Activated CD8-positive, alpha-beta memory T cell treated with anti-CD3 and anti-CD28 coated beads, Interleukin-2, amount 50 U/mL, for 4 hours (primary cell): ENCODE results near the gene CEP97.
A peak's percentile ranks its signal among the peaks of the same experiment; 100 is the strongest.
"Not testable (repeated sequence)": the region's sequence is repeated elsewhere in the genome, so short reads cannot be mapped to it uniquely, and the experiment has no call there.

Source experiments
- DNase-seq: peaks from one replicate; pipeline ENCODE4 v3.0.0-alpha.2; 2020

Gene CEP97, protein sequence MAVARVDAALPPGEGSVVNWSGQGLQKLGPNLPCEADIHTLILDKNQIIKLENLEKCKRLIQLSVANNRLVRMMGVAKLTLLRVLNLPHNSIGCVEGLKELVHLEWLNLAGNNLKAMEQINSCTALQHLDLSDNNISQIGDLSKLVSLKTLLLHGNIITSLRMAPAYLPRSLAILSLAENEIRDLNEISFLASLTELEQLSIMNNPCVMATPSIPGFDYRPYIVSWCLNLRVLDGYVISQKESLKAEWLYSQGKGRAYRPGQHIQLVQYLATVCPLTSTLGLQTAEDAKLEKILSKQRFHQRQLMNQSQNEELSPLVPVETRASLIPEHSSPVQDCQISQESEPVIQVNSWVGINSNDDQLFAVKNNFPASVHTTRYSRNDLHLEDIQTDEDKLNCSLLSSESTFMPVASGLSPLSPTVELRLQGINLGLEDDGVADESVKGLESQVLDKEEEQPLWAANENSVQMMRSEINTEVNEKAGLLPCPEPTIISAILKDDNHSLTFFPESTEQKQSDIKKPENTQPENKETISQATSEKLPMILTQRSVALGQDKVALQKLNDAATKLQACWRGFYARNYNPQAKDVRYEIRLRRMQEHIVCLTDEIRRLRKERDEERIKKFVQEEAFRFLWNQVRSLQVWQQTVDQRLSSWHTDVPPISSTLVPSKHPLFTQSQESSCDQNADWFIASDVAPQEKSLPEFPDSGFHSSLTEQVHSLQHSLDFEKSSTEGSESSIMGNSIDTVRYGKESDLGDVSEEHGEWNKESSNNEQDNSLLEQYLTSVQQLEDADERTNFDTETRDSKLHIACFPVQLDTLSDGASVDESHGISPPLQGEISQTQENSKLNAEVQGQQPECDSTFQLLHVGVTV

DNA sequence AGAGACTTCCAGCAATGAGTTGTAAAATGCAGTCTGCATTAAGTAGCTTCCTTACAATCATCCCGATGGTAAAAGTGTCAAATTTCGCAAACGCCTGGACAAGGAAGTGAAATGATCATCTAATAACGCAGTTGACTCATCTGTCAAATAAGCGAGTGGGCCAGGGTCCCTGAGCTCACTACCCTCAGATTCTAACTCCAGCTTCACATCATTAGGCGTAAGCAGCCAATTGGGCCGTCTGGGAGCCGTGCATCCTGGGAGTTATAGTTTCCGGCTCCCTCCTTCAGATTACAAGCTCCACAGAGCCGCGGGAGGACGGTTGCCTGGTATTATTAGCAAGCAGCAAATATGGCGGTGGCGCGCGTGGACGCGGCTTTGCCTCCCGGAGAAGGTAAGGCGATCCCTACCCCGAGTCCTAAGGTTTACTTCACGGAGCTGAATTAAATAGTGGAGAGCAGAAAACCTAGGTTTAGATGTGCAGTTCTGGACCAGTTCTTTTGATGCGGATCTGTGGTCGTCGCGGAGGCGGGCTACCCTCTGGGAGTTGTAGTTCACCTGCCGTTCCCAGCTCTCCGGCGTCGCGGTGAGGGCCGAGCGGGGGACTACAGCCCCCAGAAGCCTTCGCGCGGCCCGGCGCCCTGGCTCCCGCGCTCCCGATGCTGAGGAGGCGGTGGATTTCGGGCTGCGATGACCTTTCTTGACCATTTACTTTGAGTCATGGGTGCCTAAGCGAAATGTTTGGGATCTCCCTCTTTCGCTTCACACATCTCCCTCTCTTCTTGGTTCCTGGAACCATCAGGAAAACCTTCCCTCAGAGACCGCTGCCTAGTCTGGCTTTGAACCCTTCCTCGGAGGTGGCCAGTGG, at the start of gene CEP97:
TSS of gene CEP97 (plus strand) at position 286 of the 865 bp plus-strand sequence. CDS start at position 349, 63 bp downstream.
- DNase-seq: peak; percentile 83

DNA sequence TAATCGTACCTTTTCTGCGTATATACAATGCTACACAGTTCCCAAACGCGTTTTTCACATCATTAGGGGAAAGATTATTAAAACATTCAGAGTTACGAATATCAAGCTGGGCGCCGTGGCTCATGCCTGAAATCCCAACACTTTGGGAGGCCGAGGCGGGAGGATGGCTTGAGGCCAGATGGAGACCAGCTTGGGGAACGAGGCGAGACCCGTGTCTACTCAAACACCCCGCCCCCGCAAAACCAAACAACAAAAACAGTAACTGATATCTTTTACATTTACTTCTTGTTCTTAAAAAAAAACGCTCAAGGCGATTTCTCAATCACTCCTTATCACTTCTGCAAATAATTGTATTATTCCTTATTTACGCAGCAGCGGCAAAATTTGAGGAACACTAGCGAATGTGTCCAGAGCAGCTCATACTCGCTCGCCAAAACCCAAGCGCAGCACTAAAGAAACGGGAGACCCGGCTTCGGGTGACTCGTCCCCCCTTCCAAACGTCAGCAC, 48.7 kb upstream of the CEP97 start:
- no peak for DNase-seq

DNA sequence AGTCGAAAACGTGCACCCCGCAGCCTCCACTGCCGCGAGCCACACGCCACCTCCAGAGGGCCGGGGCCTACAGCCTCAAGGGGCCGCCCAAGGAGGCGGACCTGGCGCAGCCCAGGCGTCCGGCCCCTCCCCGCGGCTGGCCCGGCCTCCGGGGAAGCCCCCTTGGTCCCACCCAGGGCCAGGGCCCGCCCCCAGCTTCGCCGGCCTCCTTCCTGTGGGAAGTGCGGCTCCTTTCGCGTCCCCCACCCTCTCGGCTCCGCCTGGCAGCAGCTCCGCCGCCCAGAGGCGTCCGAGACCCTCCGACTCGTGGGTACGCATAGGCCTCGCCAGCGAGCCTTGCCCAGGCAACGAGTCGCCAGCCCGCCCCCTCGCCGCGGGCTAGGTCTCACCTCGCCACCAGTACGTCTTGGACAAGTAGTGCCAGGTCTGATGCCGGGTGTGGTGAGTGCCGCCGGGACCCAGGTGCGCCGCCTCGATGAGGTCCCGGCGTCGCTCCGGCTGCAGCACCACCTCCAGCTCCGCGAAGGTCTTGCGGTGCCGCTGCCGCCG, 48.1 kb upstream of the CEP97 start:
- peak; percentile 96 for DNase-seq

DNA sequence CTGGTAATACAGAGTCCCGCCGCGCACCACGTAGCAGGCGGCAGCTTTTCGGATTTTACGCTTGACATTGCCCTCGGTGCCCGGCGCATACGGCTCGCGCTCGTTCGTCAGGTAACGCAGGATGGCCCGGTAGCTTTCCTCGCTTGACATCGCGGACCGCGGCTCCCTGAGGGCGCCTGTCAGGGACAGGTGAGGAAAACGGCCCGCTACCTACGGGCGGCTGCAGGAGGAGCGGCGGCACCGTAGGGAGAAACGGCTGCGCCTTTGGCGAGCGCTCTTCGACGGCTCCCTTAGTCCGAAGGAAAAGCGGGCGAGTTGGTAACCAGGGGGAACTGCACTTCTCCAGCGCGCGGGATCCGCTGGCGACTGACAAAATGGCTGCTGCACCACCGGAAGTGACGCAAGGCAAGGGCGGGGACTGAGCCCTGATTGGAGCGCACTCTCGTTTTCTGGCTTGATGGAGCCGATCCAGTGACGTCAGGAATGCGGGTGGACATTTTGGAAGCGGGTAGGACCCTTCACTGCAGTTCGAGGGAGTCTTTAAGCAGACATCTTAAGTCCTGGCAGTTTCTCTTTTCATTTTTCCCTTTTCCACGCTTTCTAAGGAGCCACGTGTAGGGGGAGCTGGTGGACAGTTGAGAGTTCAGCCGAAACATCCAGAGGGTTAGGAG, 47.5 kb upstream of the CEP97 start, which contains the start of gene ZBTB11:
TSS of gene ZBTB11 (minus strand) at position 368 of the 671 bp plus-strand sequence. CDS start at position 150, 218 bp downstream.
- peak; percentile 100 for DNase-seq

DNA sequence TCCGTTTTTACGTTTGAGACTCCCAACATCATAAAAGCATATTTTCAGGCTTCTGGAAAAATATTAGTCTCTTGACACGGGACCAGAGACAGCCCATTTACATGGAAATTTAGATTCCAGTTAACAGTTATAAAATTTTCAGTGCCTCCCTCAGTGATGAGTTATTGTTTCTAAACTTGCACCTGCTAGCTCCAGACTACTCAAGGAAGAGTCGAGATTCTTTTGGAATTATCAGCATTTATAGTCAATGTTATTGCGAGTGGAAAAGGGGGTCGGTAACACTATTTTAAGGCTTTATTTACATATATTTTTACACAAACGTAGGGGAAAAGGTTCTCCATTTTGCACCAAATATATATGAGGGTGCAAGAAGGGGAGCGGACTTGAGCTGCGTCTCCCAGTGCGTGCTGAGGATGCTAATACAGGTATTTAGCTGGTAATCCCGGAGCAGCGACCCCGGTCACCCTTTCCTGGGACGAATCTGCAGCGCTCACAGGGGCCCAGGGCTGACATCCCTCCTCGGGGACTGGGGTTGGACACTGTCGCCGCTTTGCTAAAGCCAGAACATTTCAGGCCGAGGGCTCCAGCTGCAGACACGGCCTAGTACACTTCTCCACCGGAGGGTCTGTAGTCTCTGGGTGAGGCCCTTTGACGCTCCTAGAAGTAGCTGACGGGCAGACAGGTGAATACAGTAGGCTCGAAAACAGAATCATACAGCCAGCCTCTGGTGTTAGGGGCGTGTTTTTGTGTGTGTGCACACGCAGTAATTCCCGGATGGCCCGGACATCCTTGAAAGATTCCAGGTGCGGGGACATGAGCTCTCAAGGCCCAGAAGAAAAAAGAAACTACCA, 46.8 kb upstream of the CEP97 start:
- DNase-seq: no peak

DNA sequence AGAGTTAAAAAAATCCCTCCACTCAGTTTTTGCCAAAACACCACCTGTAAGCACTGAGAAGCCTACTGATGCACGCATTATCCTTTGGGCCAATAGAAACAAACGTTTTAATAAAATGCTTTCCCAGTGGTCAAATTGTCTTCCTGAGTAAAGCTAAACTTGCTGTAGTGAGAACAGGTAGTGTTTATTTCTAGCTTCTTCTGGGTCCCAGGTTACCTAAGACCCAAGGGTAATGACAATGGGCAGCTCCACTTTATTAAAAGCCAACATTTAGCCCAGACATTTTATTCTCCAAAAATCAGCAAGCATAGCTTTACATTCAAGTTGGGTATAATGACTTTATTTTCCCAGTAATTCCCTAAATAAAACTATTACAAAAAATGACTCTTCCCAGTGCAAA, 45.6 kb upstream of the CEP97 start:
- DNase-seq: not testable (repeated sequence)

DNA sequence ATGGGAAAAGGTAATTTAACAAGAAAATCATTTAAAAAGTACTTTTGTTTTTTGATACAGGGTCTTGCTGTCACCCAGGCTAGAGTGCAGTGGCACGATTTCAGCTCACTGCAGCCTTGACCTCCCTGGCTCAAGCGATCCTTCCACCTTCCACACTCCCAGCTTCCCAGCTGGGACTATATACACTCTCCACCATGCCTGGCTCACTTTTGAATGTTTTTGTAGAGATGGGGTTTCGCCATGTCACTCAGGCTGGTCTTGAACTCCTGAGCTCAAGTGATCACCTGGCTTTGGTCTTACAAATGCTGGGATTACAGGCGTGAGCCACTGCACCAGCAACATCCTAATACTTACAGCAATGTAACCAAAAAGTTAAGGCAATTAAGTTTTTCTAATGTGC, 43.9 kb upstream of the CEP97 start:
- DNase-seq: no peak

DNA sequence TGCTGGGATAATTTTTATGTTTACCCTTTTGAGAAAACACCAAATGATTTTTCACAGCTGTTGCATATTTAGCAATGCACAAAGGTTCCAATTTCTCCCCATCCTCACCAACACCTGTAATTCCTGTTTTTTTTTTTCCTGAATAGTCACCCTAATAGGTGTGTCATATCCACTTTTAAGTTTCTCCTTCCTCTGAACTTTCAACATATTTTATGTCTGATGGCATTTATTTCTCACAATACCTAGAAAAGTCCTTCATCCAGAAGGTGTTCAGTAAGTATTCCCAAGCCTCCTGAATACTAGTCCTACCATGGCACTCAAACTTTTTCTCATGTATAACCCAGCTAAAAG, 39.4 kb upstream of the CEP97 start:
- DNase-seq: no peak

DNA sequence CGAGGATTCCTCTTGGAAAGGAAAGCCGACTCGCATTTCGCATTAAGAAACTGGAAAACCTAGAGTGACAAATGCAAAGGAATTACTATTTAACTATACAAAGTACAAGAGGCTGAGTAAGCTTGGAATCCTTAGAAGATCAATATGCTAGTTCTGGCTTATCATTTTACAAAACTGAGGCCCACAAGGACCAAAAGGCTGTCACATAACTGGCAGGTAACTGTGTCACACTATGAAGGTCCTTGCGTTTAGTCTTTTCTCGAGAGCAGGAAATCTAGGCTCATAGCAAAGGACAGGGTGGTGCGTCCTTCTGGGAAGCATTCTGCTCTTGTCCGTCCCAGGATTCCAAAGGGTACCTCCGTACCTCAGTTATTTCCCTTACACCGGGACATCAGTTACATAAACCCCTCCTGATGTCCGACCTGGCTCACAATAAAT, 38.5 kb upstream of the CEP97 start:
- DNase-seq: no peak

DNA sequence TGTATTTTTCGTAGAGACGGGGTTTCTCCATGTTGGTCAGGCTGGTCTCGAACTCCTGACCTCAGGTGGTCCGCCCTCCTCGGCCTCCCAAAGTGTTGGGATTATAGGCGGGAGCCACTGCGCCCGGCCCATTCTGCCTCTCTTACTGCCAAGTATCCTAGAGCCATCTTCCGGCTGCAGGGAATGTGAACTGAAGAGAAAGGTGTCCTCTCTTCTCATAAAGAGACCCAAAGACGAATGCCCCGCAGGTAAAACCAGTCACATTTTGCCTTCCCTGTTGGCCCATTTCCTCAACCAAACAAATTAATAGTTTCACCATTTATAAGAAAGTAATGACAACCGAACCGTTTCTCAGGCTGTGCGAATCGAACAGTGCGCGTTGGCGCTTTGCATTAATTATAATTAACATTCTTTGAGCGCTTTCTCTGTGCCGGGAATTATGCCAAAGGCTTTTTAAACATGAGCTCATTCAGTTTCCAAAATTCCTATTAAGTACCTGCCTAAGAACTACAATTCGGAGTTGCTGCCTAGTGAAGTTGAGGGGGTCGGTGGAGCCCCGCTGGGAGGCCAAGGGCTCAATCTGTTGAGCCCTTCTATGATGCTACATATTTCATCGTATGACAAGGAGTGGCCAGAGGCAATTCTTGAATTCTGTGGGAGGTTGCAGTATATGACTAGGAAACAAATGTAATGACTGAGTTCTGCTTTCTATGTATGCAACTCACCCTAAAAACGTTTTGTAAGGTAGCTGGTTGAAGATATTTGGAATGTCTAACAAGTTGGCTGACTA, 37.1 kb upstream of the CEP97 start:
- no peak for DNase-seq

DNA sequence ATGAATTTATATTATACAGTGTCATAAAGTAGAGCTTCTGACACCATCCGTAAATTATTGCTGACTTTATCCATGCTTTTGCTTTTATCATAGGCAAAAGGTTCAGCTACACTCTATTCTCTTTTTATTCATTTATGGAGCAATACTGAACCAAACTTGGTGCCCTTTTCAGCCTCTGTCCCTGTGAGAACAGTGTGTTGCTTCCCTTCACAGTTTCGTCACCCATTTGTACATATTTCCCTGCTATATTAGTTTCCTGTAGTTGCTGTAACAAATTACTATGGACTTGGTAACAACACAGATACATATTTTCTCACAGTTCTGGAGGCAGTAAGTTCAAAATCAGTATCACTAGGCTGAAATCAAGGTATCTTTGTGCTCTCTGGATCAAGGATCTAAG, 35.1 kb upstream of the CEP97 start:
- DNase-seq: no peak

DNA sequence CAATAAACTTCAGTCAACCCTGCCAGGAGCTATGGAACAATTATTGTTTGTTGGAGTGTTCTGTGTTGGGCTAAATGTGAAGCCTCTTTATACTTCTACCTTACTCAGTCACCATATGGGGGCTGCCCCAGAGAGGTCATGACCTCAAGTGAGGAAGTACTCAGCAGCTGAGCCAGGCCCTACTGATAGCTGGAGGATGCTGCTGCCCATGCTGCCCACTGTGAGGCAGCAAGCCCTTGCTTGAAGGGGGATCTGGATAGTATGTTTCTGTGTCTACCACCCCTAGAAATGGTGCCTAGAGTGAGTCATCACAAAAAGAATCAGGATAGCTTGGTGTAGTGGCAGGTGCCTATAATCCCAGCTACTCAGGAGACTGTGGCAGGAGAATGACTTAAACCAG, 33.4 kb upstream of the CEP97 start:
- no peak for DNase-seq

DNA sequence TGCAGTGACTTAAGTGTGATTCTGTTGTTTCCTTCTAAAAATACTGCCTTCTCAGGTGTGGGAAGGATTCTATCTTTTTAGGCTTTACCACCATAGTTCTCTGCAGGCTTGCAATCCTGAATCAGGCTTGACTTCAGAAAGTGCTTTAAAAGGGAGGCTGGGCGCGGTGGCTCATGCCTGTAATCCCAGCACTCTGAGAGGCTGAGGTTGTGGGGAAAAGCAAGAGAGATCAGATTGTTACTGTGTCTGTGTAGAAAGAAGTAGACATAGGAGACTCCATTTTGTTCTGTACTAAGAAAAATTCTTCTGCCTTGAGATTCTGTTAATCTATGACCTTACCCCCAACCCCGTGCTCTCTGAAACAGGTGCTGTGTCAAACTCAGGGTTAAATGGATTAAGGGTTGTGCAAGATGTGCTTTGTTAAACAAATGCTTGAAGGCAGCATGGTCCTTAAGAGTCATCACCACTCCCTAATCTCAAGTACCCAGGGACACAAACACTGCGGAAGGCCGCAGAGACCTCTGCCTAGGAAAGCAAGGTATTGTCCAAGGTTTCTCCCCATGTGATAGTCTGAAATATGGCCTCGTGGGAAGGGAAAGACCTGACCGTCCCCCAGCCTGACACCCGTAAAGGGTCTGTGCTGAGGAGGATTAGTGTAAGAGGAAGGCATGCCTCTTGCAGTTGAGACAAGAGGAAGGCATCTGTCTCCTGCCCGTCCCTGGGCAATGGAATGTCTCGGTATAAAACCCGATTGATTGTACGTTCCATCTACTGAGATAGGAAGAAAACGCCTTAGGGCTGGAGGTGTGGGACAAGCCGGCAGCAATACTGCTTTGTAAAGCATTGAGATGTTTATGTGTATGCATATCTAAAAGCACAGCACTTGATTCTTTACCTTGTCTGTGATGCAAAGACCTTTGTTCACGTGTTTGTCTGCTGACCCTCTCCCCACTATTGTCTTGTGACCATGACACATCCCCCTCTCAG, 32.4 kb upstream of the CEP97 start:
- DNase-seq: not testable (repeated sequence)

DNA sequence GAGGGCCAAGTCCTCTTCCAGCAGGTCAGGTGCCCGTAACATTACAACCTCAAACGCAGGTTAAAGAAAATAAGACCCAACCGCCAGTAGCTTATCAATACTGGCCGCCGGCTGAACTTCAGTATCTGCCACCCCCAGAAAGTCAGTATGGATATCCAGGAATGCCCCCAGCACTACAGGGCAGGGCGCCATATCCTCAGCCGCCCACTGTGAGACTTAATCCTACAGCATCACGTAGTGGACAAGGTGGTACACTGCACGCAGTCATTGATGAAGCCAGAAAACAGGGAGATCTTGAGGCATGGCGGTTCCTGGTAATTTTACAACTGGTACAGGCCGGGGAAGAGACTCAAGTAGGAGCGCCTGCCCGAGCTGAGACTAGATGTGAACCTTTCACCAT, 30.9 kb upstream of the CEP97 start:
- not testable (repeated sequence) for DNase-seq

DNA sequence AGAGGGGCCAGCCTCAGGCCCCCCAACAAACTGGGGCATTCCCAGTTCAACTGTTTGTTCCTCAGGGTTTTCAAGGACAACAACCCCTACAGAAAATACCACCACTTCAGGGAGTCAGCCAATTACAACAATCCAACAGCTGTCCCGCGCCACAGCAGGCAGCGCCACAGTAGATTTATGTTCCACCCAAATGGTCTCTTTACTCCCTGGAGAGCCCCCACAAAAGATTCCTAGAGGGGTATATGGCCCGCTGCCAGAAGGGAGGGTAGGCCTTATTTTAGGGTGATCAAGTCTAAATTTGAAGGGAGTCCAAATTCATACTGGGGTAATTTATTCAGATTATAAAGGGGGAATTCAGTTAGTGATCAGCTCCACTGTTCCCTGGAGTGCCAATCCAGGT, 29.6 kb upstream of the CEP97 start:
- not testable (repeated sequence) for DNase-seq

DNA sequence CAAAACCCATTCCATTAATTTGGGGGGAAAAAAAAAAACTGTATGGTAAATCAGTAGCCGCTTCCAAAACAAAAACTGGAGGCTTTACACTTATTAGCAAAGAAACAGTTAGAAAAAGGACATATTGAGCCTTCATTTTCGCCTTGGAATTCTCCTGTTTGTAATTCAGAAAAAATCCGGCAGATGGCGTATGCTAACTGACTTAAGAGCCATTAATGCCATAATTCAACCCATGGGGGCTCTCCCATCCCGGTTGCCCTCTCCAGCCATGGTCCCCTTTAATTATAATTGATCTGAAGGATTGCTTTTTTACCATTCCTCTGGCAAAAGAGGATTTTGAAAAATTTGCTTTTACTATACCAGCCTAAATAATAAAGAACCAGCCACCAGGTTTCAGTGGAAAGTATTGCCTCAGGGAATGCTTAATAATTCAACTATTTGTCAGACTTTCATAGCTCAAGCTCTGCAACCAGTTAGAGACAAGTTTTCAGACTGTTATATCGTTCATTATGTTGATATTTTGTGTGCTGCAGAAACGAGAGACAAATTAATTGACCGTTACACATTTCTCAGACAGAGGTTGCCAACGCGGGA, 28.5 kb upstream of the CEP97 start:
- DNase-seq: no peak

DNA sequence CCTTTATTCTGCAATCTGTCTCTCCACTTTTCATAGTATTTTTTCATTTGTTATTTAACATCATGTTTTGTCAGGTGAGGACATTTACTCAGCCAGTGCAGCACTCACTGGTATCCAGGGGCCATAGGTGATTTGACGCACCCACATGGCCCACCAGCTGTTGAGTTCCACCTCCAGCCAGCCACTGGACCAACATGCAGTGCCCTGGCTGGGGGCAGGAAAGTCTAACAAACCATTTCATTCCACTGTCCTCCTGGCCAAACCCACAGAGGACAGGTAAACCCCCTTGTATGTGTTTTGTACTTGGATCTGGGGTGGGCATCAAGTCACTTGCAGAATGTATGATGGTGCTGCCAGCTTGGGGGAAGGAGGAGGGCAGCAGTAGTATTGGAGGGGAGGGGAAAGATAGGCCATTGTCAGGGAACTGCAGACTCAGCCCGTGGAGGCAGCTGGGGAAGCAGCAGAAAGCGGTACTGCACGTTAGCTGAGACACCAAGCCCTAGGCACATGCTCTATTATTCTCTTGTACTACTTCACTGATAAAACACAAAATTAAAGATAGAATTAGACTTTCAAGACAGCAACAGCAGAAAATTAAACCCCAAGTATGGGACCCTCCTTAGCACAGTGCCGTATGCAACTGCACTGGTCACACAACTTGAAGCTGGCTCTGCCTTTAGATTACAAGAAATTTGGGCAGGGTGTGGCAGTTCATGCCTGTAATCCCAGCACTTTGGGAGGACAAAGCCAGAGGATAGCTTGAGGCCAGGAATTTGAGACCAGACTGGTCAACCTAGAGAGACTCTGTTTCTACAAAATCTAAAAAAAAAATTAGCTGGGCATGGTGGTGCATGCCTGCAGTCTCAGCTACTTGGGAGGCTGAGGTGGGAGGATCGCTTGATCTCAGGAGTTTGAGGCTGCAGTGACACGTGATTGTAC, 22.4 kb upstream of the CEP97 start:
- DNase-seq: no peak
